ENCODE results near the gene SLITRK3. TPM values are rescaled to one million over a fixed set of nuclear protein-coding genes. Genes with fewer than 3 reads are reported as not detected.
"Not testable (repeated sequence)": the region's sequence is repeated elsewhere in the genome, so short reads cannot be mapped to it uniquely, and the experiment has no call there.

SLITRK3 gene
- polyA plus RNA-seq, 1 donor from 2014 or later: 1.8 TPM

- Histone ChIP-seq H4K20me1 (ENCODE audit: insufficient read depth) (no peaks in the 10 kb centered on the region), H3K79me2 (replicated peaks; ENCODE audit: insufficient read depth, low read length) (no peaks in the 10 kb centered on the region), H3F3A (ENCODE audit: insufficient read depth, low read length, poor library complexity, severe bottlenecking) (no peaks in the 10 kb centered on the region), H3K4me2 (ENCODE audit: low read length) (no peak overlapping the region), H2AFZ (ENCODE audit: low read depth, low read length) (no peak overlapping the region), H3K4me3 (ENCODE audit: low read length) (no peak overlapping the region), H3K27ac (ENCODE audit: low read length) (no peak overlapping the region), H3K9me3 (ENCODE audit: low read length) (no peaks in the 10 kb centered on the region), H3K36me3 (ENCODE audit: insufficient read depth, low read length) (no peaks in the 10 kb centered on the region), H3K27me3 (ENCODE audit: insufficient read depth, low read depth, low read length) (no peaks in the 10 kb centered on the region), H3K9me2 (ENCODE audit: insufficient read depth, low read length) (no peaks in the 10 kb centered on the region), H3K9ac (ENCODE audit: low read length) (no peak overlapping the region)
- TF ChIP-seq RAD21 (conservative IDR thresholded peaks at IDR 0.05): no peak
- no peak for TF ChIP-seq EZH2 (IDR thresholded peaks at IDR 0.05; ENCODE audit: borderline replicate concordance, insufficient read depth, low read length, poor library complexity, severe bottlenecking)
- no peak for TF ChIP-seq POLR2AphosphoS5 (IDR thresholded peaks at IDR 0.05)
- no peak for TF ChIP-seq MXI1 (conservative IDR thresholded peaks at IDR 0.05; ENCODE audit: poor library complexity, severe bottlenecking)
- TF ChIP-seq, protein P1, sequence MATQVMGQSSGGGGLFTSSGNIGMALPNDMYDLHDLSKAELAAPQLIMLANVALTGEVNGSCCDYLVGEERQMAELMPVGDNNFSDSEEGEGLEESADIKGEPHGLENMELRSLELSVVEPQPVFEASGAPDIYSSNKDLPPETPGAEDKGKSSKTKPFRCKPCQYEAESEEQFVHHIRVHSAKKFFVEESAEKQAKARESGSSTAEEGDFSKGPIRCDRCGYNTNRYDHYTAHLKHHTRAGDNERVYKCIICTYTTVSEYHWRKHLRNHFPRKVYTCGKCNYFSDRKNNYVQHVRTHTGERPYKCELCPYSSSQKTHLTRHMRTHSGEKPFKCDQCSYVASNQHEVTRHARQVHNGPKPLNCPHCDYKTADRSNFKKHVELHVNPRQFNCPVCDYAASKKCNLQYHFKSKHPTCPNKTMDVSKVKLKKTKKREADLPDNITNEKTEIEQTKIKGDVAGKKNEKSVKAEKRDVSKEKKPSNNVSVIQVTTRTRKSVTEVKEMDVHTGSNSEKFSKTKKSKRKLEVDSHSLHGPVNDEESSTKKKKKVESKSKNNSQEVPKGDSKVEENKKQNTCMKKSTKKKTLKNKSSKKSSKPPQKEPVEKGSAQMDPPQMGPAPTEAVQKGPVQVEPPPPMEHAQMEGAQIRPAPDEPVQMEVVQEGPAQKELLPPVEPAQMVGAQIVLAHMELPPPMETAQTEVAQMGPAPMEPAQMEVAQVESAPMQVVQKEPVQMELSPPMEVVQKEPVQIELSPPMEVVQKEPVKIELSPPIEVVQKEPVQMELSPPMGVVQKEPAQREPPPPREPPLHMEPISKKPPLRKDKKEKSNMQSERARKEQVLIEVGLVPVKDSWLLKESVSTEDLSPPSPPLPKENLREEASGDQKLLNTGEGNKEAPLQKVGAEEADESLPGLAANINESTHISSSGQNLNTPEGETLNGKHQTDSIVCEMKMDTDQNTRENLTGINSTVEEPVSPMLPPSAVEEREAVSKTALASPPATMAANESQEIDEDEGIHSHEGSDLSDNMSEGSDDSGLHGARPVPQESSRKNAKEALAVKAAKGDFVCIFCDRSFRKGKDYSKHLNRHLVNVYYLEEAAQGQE (IDR thresholded peaks at IDR 0.05; ENCODE audit: borderline replicate concordance): no peak
- TF ChIP-seq CTCF (IDR thresholded peaks at IDR 0.05; ENCODE audit: poor library complexity, severe bottlenecking): no peak
- TF ChIP-seq TAF1 (IDR thresholded peaks at IDR 0.05; ENCODE audit: low read depth): no peak
- TF ChIP-seq SMC3 (conservative IDR thresholded peaks at IDR 0.05; ENCODE audit: poor library complexity): no peak
- TF ChIP-seq EP300 (conservative IDR thresholded peaks at IDR 0.05; ENCODE audit: poor library complexity, severe bottlenecking): no peak
These were observed 51.9 kb downstream of the SLITRK3 start for GRCh38 chr3:165144271-165144670.

DNA sequence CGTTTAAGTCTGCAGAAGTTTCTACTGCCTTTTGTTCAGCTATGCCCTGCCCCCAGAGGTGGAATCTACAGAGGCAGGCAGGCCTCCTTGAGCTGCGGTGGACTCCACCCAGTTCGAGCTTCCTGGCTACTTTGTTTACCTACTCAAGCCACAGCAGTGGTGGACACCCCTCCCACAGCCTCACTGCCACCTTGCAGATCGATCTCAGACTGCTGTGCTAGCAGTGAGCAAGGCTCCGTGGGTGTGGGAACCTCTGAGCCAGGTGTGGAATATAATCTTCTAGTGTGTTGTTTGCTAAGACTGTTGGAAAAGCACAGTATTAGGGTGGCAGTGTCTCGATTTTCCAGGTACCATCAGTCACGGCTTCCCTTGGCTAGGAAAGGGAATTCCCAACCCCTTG lies 56.3 kb downstream of the SLITRK3 start:
- not testable (repeated sequence) for H3K27ac ChIP-seq (ENCODE audit: low read length); H2AFZ ChIP-seq (ENCODE audit: low read depth, low read length); H3K9me3 ChIP-seq (ENCODE audit: low read length); H3K4me2 ChIP-seq (ENCODE audit: low read length); H3K9me2 ChIP-seq (ENCODE audit: insufficient read depth, low read length); H4K20me1 ChIP-seq (ENCODE audit: insufficient read depth); H3K27me3 ChIP-seq (ENCODE audit: insufficient read depth, low read depth, low read length); H3K36me3 ChIP-seq (ENCODE audit: insufficient read depth, low read length); H3F3A ChIP-seq (ENCODE audit: insufficient read depth, low read length, poor library complexity, severe bottlenecking); H3K79me2 ChIP-seq (replicated peaks; ENCODE audit: insufficient read depth, low read length); H3K9ac ChIP-seq (ENCODE audit: low read length); H3K4me3 ChIP-seq (ENCODE audit: low read length)

Other genes starting within 250 kb of the SLITRK3 start
- gene SI, start 117.9 kb downstream of the SLITRK3 start, polyA plus RNA-seq: not detected in 2 replicates